Ishikawa (cell line): Measurements from ENCODE around the gene PID1.

Experiments used
- EGR1 ChIP-seq: IDR thresholded peaks from 2 replicates; pipeline ENCODE4 v1.6.1; 2012
- EP300 ChIP-seq: IDR thresholded peaks from 2 replicates; pipeline ENCODE4 v1.6.1; 2012; ENCODE audit warnings: borderline replicate concordance
- FOXM1 ChIP-seq: IDR thresholded peaks from 2 replicates; pipeline ENCODE4 v1.6.1; 2012; ENCODE audit warnings: low read depth, borderline replicate concordance
- NFIC ChIP-seq: IDR thresholded peaks from 2 replicates; pipeline ENCODE4 v1.6.1; 2012
- RAD21 ChIP-seq: IDR thresholded peaks from 2 replicates; pipeline ENCODE4 v1.6.1; 2012; ENCODE audit warnings: low read depth
- REST ChIP-seq: IDR thresholded peaks from 2 replicates; pipeline ENCODE4 v1.6.1; 2012; ENCODE audit warnings: low read depth, mild to moderate bottlenecking
- TAF1 ChIP-seq: IDR thresholded peaks from 2 replicates; pipeline ENCODE4 v1.6.1; 2012; ENCODE audit warnings: low read depth, mild to moderate bottlenecking
- TCF12 ChIP-seq: IDR thresholded peaks from 2 replicates; pipeline ENCODE4 v1.6.1; 2012; ENCODE audit warnings: low read depth
- TEAD4 ChIP-seq: IDR thresholded peaks from 2 replicates; pipeline ENCODE4 v1.6.1; 2012
- YY1 ChIP-seq: IDR thresholded peaks from 2 replicates; pipeline ENCODE4 v1.6.1; 2012; ENCODE audit warnings: low read depth
- ZBTB7A ChIP-seq: IDR thresholded peaks from 2 replicates; pipeline ENCODE4 v1.6.1; 2012; ENCODE audit warnings: low read depth
- TF ChIP-seq, protein P1 (sequence below): IDR thresholded peaks from 2 replicates; pipeline ENCODE4 v1.6.1; 2012
- TF ChIP-seq, protein P2 (sequence below): IDR thresholded peaks from 2 replicates; pipeline ENCODE4 v1.6.1; 2012

GRCh38 chr2:229301237-229301636, 30.1 kb upstream of the PID1 start:
- TF ChIP-seq NFIC (no peak), YY1 (no peak), RAD21 (no peak), ZBTB7A (no peak), EGR1 (no peak), TAF1 (no peak), FOXM1 (no peak), TEAD4 (no peak), TCF12 (no peak), EP300 (no peak), REST (no peak)
- TF ChIP-seq, protein P1, sequence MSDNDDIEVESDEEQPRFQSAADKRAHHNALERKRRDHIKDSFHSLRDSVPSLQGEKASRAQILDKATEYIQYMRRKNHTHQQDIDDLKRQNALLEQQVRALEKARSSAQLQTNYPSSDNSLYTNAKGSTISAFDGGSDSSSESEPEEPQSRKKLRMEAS = no peak
- TF ChIP-seq, protein P2, sequence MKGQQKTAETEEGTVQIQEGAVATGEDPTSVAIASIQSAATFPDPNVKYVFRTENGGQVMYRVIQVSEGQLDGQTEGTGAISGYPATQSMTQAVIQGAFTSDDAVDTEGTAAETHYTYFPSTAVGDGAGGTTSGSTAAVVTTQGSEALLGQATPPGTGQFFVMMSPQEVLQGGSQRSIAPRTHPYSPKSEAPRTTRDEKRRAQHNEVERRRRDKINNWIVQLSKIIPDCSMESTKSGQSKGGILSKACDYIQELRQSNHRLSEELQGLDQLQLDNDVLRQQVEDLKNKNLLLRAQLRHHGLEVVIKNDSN = no peak
